Stimulated activated CD8-positive, alpha-beta memory T cell treated with anti-CD3 and anti-CD28 coated beads, Interleukin-4, amount 100 ng/mL, for 4 hours (primary cell): Measurements from ENCODE around the gene LMBR1L.

Experiments used
- DNase-seq, 2 donors: peaks; one replicate each; pipeline ENCODE4 v3.0.0-alpha.2; 2020; ENCODE audit warnings: low read depth in 2 of 2, low spot score in 1 of 2

The LMBR1L gene

GRCh38 chr12:49121047-49121696, 10.5 kb upstream of the LMBR1L start:
- no peak for DNase-seq

GRCh38 chr12:49111206-49111605, 559 bp upstream of the LMBR1L start:
- DNase-seq, result no peak

- no peak for DNase-seq
These were observed 795 bp downstream of the LMBR1L start for GRCh38 chr12:49109641-49110463.

- DNase-seq, result no peak
These were observed 1.7 kb downstream of the LMBR1L start for GRCh38 chr12:49108958-49109404.

GRCh38 chr12:49105504-49106084, 5.1 kb downstream of the LMBR1L start:
- no peak for DNase-seq

GRCh38 chr12:49104822-49105221, 5.8 kb downstream of the LMBR1L start:
- DNase-seq, result no peak

GRCh38 chr12:49100380-49100779, 10.3 kb downstream of the LMBR1L start:
- DNase-seq, result no peak

- no peak for DNase-seq
These were observed 11.9 kb downstream of the LMBR1L start for GRCh38 chr12:49098703-49099102.

- DNase-seq, result peak in 1 of 2 donors; percentile 37
These were observed 12.6 kb downstream of the LMBR1L start for GRCh38 chr12:49098035-49098451.

- no peak for DNase-seq
These were observed 13.3 kb downstream of the LMBR1L start for GRCh38 chr12:49097381-49097780.

- no peak for DNase-seq
These were observed 15.7 kb downstream of the LMBR1L start for GRCh38 chr12:49094975-49095365.

GRCh38 chr12:49094160-49094974, 16.3 kb downstream of the LMBR1L start, which contains the start of gene DHH:
Gene DHH, minus strand, starts transcription at chr12:49094801. Its CDS starts 289 bp downstream, at chr12:49094512.
- no peak for DNase-seq

GRCh38 chr12:49093792-49094159, 16.9 kb downstream of the LMBR1L start:
- no peak for DNase-seq

GRCh38 chr12:49092816-49093406, 17.7 kb downstream of the LMBR1L start:
- DNase-seq, result no peak

GRCh38 chr12:49092086-49092815, 18.4 kb downstream of the LMBR1L start:
- peak in 1 of 2 donors; percentile 38 for DNase-seq

- no peak for DNase-seq
These were observed 18.9 kb downstream of the LMBR1L start for GRCh38 chr12:49091836-49092085.

GRCh38 chr12:49091056-49091835, 19.4 kb downstream of the LMBR1L start:
- DNase-seq, result no peak

- no peak for DNase-seq
These were observed 20.6 kb downstream of the LMBR1L start for GRCh38 chr12:49089821-49090773.

- DNase-seq, result no peak
These were observed 21.7 kb downstream of the LMBR1L start for GRCh38 chr12:49088932-49089330.
